WTC11 (cell line): Measurements from ENCODE around the gene PPP1R11. TPM values are rescaled to one million over a fixed set of nuclear protein-coding genes. Genes with fewer than 3 reads are reported as not detected.
A peak's percentile ranks its signal among the peaks of the same experiment; 100 is the strongest.

ENCODE experiments used
- ATAC-seq: fragments of 200-7000 bp; cut with Tn5 transposase; 2 replicates; pipeline ENCODE4 v1.10.0; 2021; ENCODE audit warnings: mild to moderate bottlenecking, moderate library complexity
- CTCF ChIA-PET: fragments of 300-600 bp; sonication (Branson Sonifier 250); formaldehyde crosslinking; loops from one replicate; lab custom pipeline; 2021; ENCODE audit warnings: antibody characterized with exemption; lab: Charles Lee
- POLR2A ChIA-PET: fragments of 350-600 bp; sonication (Branson Sonifier 250); formaldehyde crosslinking; loops from one replicate; lab custom pipeline; 2021; ENCODE audit warnings: antibody characterized with exemption; lab: Charles Lee
- DNase-seq: peaks from one replicate; pipeline ENCODE4 v3.0.0; 2021; ENCODE audit warnings: low spot score
- H3K27ac Mint-ChIP-seq: 2 replicates; pipeline ENCODE4 v1.8.0; 2021; ENCODE audit warnings: mixed read lengths
- H3K27me3 Mint-ChIP-seq: 2 replicates; pipeline ENCODE4 v1.8.0; 2021; ENCODE audit warnings: low read depth, mild to moderate bottlenecking, moderate library complexity, mixed read lengths
- H3K36me3 Mint-ChIP-seq: 2 replicates; pipeline ENCODE4 v1.8.0; 2021; ENCODE audit warnings: mixed read lengths
- H3K4me1 Mint-ChIP-seq: 2 replicates; pipeline ENCODE4 v1.8.0; 2022; ENCODE audit warnings: mixed read lengths
- H3K4me3 Mint-ChIP-seq: 2 replicates; pipeline ENCODE4 v1.8.0; 2021; ENCODE audit warnings: mild to moderate bottlenecking, moderate library complexity, mixed read lengths
- H3K9me3 Mint-ChIP-seq: 2 replicates; pipeline ENCODE4 v1.8.0; 2021; ENCODE audit warnings: mixed read lengths
- ARID4B ChIP-seq: sonication (generic); formaldehyde crosslinking; IDR thresholded peaks from 2 replicates; pipeline ENCODE4 v1.8.0; 2023; ENCODE audit warnings: missing genetic modification reagents, mild to moderate bottlenecking, borderline replicate concordance
- ATF2 ChIP-seq: sonication (generic); formaldehyde crosslinking; IDR thresholded peaks from 2 replicates; pipeline ENCODE4 v1.8.1; 2022; ENCODE audit warnings: low read depth, missing genetic modification reagents, borderline replicate concordance
- CREB1 ChIP-seq: sonication (generic); formaldehyde crosslinking; IDR thresholded peaks from 2 replicates; pipeline ENCODE4 v1.8.0; 2023; ENCODE audit warnings: mild to moderate bottlenecking, missing genetic modification reagents
- E2F4 ChIP-seq: sonication (generic); formaldehyde crosslinking; IDR thresholded peaks from 2 replicates; pipeline ENCODE4 v1.8.1; 2022; ENCODE audit warnings: low read depth, mild to moderate bottlenecking, moderate library complexity, missing genetic modification reagents, borderline replicate concordance
- FOXK1 ChIP-seq: sonication (generic); formaldehyde crosslinking; IDR thresholded peaks from 2 replicates; pipeline ENCODE4 v1.8.0; 2022; ENCODE audit warnings: mild to moderate bottlenecking, moderate library complexity, missing genetic modification reagents
- JUN ChIP-seq: sonication (generic); formaldehyde crosslinking; IDR thresholded peaks from 2 replicates; pipeline ENCODE4 v1.8.0; 2023; ENCODE audit warnings: mild to moderate bottlenecking, missing genetic modification reagents
- NR1H2 ChIP-seq: sonication (generic); formaldehyde crosslinking; IDR thresholded peaks from 2 replicates; pipeline ENCODE4 v1.9.0; 2021; ENCODE audit warnings: mild to moderate bottlenecking, moderate library complexity, missing genetic modification reagents
- RELA ChIP-seq: sonication (generic); formaldehyde crosslinking; IDR thresholded peaks from 2 replicates; pipeline ENCODE4 v1.8.1; 2022; ENCODE audit warnings: missing genetic modification reagents, mild to moderate bottlenecking, borderline replicate concordance
- SP1 ChIP-seq: sonication (generic); formaldehyde crosslinking; conservative IDR thresholded peaks from 2 replicates; pipeline ENCODE4 v1.8.1; 2022; ENCODE audit warnings: missing genetic modification reagents
- STAT6 ChIP-seq: sonication (generic); formaldehyde crosslinking; conservative IDR thresholded peaks from 2 replicates; pipeline ENCODE4 v1.8.1; 2023; ENCODE audit warnings: mild to moderate bottlenecking, low read depth, missing genetic modification reagents, moderate library complexity
- ZSCAN18 ChIP-seq: fragments of 250-450 bp; sonication (Bioruptor Pico); IDR thresholded peaks from 2 replicates; pipeline ENCODE4 v2.1.2; 2022; ENCODE audit warnings: mild to moderate bottlenecking, moderate library complexity
- total RNA-seq: library from RNA; stranded (reverse); gene quantifications from 3 replicates; pipeline ENCODE4 v1.2.3, GENCODE V29; 2021
- TF ChIP-seq, protein P1 (sequence below): sonication (generic); formaldehyde crosslinking; conservative IDR thresholded peaks from 2 replicates; pipeline ENCODE4 v1.8.1; 2022; ENCODE audit warnings: mild to moderate bottlenecking, missing genetic modification reagents
- TF ChIP-seq, protein P2 (sequence below): sonication (generic); formaldehyde crosslinking; IDR thresholded peaks from 2 replicates; pipeline ENCODE4 v1.8.0; 2023; ENCODE audit warnings: mild to moderate bottlenecking, missing genetic modification reagents

PPP1R11 gene
- total RNA-seq, 1 experiment from 2014 or later: 25.0 TPM

- CTCF ChIA-PET: interaction anchor here (0.5 to 4.4 kb wide), 13 partner anchors 8 to 421 kb away, joined by 3 to 69 read pairs (median 4); partner anchors contain the start of genes POLR1H and PPP1R11
- Mint-ChIP-seq H3K4me1 (peaks cover 32% of the 10 kb centered on the region), H3K27me3 (peaks cover 94% of the 10 kb centered on the region), H3K27ac (no peak overlapping the region), H3K36me3 (no peaks in the 10 kb centered on the region; the same call in 1 of the 2 replicates), H3K9me3 (no peaks in the 10 kb centered on the region)
- POLR2A ChIA-PET: interaction anchor here (0.7 to 2.1 kb wide), 5 partner anchors 9 to 252 kb away, joined by 3 to 8 read pairs (median 5); partner anchors contain the start of genes POLR1H and TRIM39
- ATAC-seq (peak; percentile 64), DNase-seq (peak; percentile 69)
- TF ChIP-seq SP1 (CRISPR knock-in tag) (peak; percentile 14), FOXK1 (CRISPR knock-in tag) (0 out of 2 replicates have a peak, but pooled peaks have one; percentile 5), NR1H2 (CRISPR knock-in tag) (no peak)
- TF ChIP-seq, all 79 proteins: peak for 2
- peak overlapping the region; percentile 96 for H3K4me3 Mint-ChIP-seq
Measured at GRCh38 chr6:30074331-30075093, 7.5 kb downstream of the PPP1R11 start.

- Mint-ChIP-seq H3K9me3 (no peaks in the 10 kb centered on the region), H3K4me1 (peaks cover 32% of the 10 kb centered on the region), H3K36me3 (no peaks in the 10 kb centered on the region; the same call in none of the 2 replicates), H3K27ac (peak within 1 kb of the TSS; percentile 47), H3K27me3 (peaks cover 94% of the 10 kb centered on the region), H3K4me3 (peak within 1 kb of the TSS; percentile 96)
- ATAC-seq (peak; percentile 2), DNase-seq (peak; percentile 28)
- ChIA-PET CTCF (interaction anchor here (0.5 to 4.4 kb wide), 10 partner anchors 9 to 422 kb away, joined by 3 to 69 read pairs (median 10); partner anchors contain the start of genes POLR1H and PPP1R11), POLR2A (interaction anchor here (0.9 to 2.1 kb wide), 3 partner anchors 14 to 252 kb away, joined by 3 to 8 read pairs (median 7); partner anchors contain the start of genes POLR1H and TRIM39)
- TF ChIP-seq RELA (CRISPR knock-in tag) (peak; percentile 18; the same call in 1 of the 2 replicates), ARID4B (CRISPR knock-in tag) (peak; percentile 49; the same call in 1 of the 2 replicates), FOXK1 (CRISPR knock-in tag) (0 out of 2 replicates have a peak, but pooled peaks have one; percentile 1), STAT6 (CRISPR knock-in tag) (no peak), JUN (CRISPR knock-in tag) (no peak; the same call in 1 of the 2 replicates), ZSCAN18 (CRISPR knock-in tag) (no peak), E2F4 (CRISPR knock-in tag) (0 out of 2 replicates have a peak, but pooled peaks have one; percentile 20), ATF2 (CRISPR knock-in tag) (no peak), SP1 (CRISPR knock-in tag) (peak; percentile 1; the same call in 1 of the 2 replicates), CREB1 (CRISPR knock-in tag) (no peak)
- TF ChIP-seq, protein P1, sequence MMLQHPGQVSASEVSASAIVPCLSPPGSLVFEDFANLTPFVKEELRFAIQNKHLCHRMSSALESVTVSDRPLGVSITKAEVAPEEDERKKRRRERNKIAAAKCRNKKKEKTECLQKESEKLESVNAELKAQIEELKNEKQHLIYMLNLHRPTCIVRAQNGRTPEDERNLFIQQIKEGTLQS: no peak
- TF ChIP-seq, protein P2, sequence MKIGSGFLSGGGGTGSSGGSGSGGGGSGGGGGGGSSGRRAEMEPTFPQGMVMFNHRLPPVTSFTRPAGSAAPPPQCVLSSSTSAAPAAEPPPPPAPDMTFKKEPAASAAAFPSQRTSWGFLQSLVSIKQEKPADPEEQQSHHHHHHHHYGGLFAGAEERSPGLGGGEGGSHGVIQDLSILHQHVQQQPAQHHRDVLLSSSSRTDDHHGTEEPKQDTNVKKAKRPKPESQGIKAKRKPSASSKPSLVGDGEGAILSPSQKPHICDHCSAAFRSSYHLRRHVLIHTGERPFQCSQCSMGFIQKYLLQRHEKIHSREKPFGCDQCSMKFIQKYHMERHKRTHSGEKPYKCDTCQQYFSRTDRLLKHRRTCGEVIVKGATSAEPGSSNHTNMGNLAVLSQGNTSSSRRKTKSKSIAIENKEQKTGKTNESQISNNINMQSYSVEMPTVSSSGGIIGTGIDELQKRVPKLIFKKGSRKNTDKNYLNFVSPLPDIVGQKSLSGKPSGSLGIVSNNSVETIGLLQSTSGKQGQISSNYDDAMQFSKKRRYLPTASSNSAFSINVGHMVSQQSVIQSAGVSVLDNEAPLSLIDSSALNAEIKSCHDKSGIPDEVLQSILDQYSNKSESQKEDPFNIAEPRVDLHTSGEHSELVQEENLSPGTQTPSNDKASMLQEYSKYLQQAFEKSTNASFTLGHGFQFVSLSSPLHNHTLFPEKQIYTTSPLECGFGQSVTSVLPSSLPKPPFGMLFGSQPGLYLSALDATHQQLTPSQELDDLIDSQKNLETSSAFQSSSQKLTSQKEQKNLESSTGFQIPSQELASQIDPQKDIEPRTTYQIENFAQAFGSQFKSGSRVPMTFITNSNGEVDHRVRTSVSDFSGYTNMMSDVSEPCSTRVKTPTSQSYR (CRISPR knock-in tag): no peak
Measured at GRCh38 chr6:30075094-30075789, 8.2 kb downstream of the PPP1R11 start, which contains the start of gene RNF39. TSS of gene RNF39 (minus strand) at chr6:30075769. CDS start at chr6:30075585, 184 bp downstream.
